Ishikawa (cell line): ENCODE results near the gene RECK.

Source experiments
- CEBPB ChIP-seq: IDR thresholded peaks from 2 replicates; pipeline ENCODE4 v1.6.1; 2012
- CREB1 ChIP-seq: IDR thresholded peaks from 2 replicates; pipeline ENCODE4 v1.6.1; 2012; ENCODE audit warnings: low read depth
- EGR1 ChIP-seq: IDR thresholded peaks from 2 replicates; pipeline ENCODE4 v1.6.1; 2012
- EP300 ChIP-seq: IDR thresholded peaks from 2 replicates; pipeline ENCODE4 v1.6.1; 2012; ENCODE audit warnings: borderline replicate concordance
- FOXM1 ChIP-seq: IDR thresholded peaks from 2 replicates; pipeline ENCODE4 v1.6.1; 2012; ENCODE audit warnings: low read depth, borderline replicate concordance
- NFIC ChIP-seq: IDR thresholded peaks from 2 replicates; pipeline ENCODE4 v1.6.1; 2012
- RAD21 ChIP-seq: IDR thresholded peaks from 2 replicates; pipeline ENCODE4 v1.6.1; 2012; ENCODE audit warnings: low read depth
- TAF1 ChIP-seq: IDR thresholded peaks from 2 replicates; pipeline ENCODE4 v1.6.1; 2012; ENCODE audit warnings: low read depth, mild to moderate bottlenecking
- TCF12 ChIP-seq: IDR thresholded peaks from 2 replicates; pipeline ENCODE4 v1.6.1; 2012; ENCODE audit warnings: low read depth
- TEAD4 ChIP-seq: IDR thresholded peaks from 2 replicates; pipeline ENCODE4 v1.6.1; 2012
- USF1 ChIP-seq: IDR thresholded peaks from 2 replicates; pipeline ENCODE4 v1.6.1; 2012
- YY1 ChIP-seq: IDR thresholded peaks from 2 replicates; pipeline ENCODE4 v1.6.1; 2012; ENCODE audit warnings: low read depth
- ZBTB7A ChIP-seq: IDR thresholded peaks from 2 replicates; pipeline ENCODE4 v1.6.1; 2012; ENCODE audit warnings: low read depth
- TF ChIP-seq, protein P1 (sequence below): IDR thresholded peaks from 2 replicates; pipeline ENCODE4 v1.6.1; 2012
- TF ChIP-seq, protein P2 (sequence below): IDR thresholded peaks from 2 replicates; pipeline ENCODE4 v1.6.1; 2012; ENCODE audit warnings: low read depth, mild to moderate bottlenecking

RECK gene

DNA sequence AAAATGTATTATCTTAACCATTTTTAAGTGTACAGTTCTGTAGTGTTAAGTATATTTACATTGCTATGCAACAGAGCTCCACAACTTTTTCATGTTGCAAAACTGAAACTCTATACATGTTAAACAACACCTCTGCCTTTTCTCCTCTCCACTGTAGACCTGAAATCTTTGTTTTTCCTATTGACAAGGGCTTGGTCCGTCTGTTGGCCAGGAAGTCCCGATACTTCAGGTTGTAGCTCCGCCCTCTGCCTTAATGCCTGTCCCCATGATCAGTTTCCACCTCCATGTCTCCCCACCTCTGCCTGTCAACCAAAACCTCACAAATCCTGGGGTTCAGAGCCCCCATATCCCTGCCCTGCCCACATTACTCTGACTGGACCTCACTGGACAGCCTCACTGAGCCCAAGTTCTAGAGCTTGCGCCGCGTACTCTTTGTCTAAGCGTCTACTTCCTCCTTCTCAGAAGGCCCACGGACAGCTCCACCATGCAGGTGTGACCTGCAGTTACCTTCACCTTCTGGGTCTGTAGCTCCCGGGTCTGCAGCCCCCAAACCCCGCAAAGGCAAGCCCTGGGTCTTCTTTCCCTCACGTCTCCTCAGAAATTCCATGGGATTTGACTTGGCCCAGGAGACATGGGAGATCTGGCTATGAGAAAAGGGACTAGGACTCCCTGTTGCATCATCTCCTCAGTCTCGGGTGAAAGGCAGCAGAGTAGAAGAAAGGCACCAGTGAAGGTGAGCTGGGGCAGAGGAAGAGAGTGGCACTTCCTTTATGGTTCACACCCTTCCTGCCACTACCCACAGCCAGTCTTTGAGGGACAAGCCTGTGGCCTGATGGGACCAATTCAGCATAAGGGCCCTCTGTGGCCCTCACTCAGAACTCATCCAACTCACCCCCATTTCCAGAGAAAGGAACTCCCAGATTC lies 107.9 kb downstream of the RECK start:
- TF ChIP-seq EP300 (no peak), NFIC (no peak), CEBPB (no peak), USF1 (no peak), TCF12 (no peak), RAD21 (no peak), TEAD4 (no peak), CREB1 (no peak), TAF1 (no peak), ZBTB7A (no peak), FOXM1 (no peak)
- TF ChIP-seq, protein P1, sequence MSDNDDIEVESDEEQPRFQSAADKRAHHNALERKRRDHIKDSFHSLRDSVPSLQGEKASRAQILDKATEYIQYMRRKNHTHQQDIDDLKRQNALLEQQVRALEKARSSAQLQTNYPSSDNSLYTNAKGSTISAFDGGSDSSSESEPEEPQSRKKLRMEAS: no peak

DNA sequence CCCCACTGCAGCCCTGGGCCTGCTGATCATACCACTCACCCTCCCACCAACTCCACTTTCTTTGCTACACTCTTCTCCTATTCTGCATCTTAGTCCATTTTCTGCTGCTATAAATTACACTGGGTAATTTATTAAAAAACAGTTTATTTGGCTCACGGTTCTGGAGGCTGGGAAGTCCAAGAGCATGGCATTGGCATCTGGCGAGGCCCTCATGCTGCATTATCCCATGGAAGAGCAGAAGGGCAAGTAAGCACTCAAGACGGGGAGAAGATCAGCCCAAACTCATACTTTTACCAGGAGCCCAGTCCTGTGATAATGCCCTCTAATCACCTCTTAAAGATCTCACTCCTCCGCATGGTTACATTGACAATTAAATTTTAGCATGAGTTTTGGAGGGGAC lies 109.3 kb downstream of the RECK start:
- no peak for TF ChIP-seq RAD21
- TF ChIP-seq EGR1: no peak
- TF ChIP-seq, protein P1: no peak
- no peak for TF ChIP-seq CEBPB
- no peak for TF ChIP-seq USF1
- TF ChIP-seq, protein P2, sequence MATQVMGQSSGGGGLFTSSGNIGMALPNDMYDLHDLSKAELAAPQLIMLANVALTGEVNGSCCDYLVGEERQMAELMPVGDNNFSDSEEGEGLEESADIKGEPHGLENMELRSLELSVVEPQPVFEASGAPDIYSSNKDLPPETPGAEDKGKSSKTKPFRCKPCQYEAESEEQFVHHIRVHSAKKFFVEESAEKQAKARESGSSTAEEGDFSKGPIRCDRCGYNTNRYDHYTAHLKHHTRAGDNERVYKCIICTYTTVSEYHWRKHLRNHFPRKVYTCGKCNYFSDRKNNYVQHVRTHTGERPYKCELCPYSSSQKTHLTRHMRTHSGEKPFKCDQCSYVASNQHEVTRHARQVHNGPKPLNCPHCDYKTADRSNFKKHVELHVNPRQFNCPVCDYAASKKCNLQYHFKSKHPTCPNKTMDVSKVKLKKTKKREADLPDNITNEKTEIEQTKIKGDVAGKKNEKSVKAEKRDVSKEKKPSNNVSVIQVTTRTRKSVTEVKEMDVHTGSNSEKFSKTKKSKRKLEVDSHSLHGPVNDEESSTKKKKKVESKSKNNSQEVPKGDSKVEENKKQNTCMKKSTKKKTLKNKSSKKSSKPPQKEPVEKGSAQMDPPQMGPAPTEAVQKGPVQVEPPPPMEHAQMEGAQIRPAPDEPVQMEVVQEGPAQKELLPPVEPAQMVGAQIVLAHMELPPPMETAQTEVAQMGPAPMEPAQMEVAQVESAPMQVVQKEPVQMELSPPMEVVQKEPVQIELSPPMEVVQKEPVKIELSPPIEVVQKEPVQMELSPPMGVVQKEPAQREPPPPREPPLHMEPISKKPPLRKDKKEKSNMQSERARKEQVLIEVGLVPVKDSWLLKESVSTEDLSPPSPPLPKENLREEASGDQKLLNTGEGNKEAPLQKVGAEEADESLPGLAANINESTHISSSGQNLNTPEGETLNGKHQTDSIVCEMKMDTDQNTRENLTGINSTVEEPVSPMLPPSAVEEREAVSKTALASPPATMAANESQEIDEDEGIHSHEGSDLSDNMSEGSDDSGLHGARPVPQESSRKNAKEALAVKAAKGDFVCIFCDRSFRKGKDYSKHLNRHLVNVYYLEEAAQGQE: no peak
- no peak for TF ChIP-seq TAF1
- no peak for TF ChIP-seq NFIC
- TF ChIP-seq TCF12: no peak
- no peak for TF ChIP-seq CREB1
- no peak for TF ChIP-seq ZBTB7A
- no peak for TF ChIP-seq YY1
- no peak for TF ChIP-seq EP300
- no peak for TF ChIP-seq TEAD4
- TF ChIP-seq FOXM1: no peak

GRCh38 chr9:36146651-36147050 lies 109.9 kb downstream of the RECK start:
- TF ChIP-seq, protein P2: no peak
- TF ChIP-seq CEBPB (no peak), TEAD4 (no peak), TCF12 (no peak), FOXM1 (no peak), YY1 (no peak), EGR1 (no peak), USF1 (no peak)
- TF ChIP-seq, protein P1: no peak

DNA sequence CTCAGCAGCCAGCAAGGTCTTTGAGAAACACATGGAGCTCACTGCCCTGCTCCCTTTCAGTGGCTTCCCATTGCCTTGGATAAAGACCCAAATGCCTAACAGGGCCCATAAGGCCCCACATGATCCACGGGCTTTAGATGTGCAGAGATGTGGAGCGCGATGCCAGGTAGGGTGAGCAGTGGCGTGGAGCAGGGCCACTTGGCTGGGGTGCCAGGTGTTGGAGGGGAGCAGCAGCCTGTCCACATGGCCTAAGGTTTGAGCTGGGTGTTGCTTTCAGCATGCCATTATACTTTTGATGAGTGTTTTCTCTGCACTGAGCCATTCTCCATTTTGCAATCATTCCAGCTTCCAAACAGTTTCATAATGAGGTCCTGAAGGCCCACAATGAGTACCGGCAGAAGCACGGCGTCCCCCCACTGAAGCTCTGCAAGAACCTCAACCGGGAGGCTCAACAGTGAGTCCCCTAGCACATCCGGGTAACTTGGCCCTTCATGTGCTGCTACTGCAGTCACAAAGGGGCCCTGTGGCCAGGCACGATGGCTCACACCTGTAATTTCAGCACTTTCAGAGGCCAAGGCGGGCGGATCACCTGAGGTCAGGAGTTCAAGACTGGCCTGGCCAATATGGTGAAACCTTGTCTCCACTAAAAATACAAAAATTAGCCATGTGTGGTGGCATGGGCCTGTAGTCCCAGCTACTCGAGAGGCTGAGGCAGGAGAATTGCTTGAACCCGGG lies 110.9 kb downstream of the RECK start:
- TF ChIP-seq CREB1 (no peak), EP300 (no peak), USF1 (no peak), TAF1 (no peak), TEAD4 (no peak), CEBPB (no peak)
- TF ChIP-seq, protein P2: no peak
- TF ChIP-seq, protein P1: no peak
